HG03378 (cell line): Measurements from ENCODE around the gene METTL27.
"Not testable (repeated sequence)": the region's sequence is repeated elsewhere in the genome, so short reads cannot be mapped to it uniquely, and the experiment has no call there.

ENCODE experiments used
- ATAC-seq: cut with Tn5 transposase; IDR thresholded peaks from one replicate; pipeline ENCODE4 v1.9.1; 2021; ENCODE audit warnings: mild to moderate bottlenecking, moderate library complexity; ENCODE audit not compliant: unreplicated experiment

Gene METTL27

GRCh38 chr7:73869011-73869798 lies 26.9 kb upstream of the METTL27 start:
- no peak for ATAC-seq

- no peak for ATAC-seq
Measured at GRCh38 chr7:73866446-73866767, 24.1 kb upstream of the METTL27 start.

- no peak for ATAC-seq
Measured at GRCh38 chr7:73865738-73866445, 23.6 kb upstream of the METTL27 start.

DNA sequence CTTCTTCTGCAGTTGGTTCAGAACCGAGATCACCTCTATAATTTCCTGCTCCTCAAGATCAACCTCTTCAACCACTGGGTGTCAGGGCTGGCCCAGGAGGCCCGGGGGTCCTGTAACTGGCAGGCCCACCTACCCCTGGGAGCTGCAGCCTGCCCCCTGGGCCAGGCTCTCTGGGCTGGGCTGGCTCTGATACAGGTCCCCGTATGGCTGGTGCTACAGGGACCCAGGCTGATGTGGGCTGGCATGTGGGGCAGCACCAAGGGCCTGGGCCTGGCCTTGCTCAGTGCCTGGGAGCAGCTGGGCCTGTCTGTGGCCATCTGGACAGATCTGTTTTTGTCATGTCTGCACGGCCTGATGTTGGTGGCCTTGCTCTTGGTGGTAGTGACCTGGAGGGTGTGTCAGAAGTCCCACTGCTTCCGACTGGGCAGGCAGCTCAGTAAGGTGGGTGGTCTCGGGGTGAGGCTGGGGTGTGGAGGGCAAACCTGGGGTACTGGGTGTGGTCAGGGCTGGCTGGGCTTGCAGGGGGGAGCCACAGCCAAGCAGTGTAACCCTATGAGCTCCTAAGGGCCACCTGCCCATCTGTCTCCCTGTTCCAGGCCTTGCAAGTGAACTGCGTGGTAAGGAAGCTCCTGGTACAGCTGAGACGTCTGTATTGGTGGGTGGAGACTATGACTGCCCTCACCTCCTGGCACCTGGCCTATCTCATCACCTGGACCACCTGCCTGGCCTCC lies 22.8 kb upstream of the METTL27 start:
- no peak for ATAC-seq

DNA sequence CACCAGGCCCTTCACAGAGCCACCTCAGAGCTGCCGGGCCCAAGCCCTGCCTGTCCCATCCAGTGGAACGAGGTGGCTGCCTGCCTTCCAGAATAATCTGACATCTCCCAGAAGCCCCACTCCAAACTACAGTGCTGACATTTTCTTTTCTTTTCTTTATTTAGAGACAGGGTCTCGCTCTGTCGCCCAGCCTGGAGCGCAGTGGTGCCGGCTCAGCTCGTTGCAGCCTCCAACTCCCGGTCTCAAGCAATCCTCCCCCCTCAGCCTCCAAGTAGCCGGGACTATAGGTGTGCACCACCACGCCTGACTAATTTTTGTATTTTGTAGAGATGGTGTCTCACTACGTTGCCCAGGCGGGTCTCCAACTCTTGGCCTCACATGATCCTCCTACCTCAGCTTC lies 19.0 kb upstream of the METTL27 start:
- no peak for ATAC-seq

DNA sequence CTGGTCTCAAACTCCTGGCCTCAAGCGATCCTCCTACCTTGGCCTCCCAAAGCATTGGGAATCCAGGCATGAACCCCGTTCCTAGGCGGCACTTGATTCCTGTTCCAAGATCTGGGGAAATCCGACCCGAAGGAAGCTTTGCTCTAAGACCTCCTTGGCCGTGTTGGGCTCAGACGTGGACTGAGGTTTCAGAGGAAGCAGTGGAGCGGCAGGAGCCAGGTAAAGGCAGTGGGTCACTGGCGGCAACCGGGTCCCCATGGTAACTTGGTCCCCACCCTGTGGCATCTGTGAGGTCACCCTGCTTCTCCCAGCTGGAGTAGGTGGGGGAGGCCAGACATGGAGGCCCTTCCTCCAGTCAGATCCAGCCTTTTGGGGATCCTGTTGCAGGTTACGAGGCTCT lies 18.5 kb upstream of the METTL27 start, which contains the start of gene TMEM270:
Gene TMEM270, plus strand, starts transcription at position 301 of the 400 bp plus-strand sequence. Its CDS starts 36 bp downstream, at position 337.
- ATAC-seq = no peak

DNA sequence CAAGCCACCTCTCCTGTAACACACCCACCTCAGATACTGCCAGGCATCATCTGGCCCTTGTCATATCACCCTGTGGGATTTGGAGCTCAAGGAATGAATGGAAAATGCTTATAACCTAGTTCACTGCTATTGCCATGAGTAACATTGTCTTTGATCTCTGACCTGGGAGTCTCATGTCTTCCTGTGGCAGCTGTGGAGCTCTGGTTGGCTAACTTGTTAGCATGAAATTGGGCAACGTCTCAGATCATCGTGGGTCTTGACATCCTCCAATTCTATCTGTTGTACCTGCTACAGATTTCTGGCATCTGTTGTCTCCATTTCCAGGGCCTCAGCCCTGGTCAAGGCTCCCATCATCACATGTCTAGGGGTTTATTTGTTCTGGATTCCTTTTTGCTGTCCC lies 16.5 kb upstream of the METTL27 start:
- no peak for ATAC-seq

DNA sequence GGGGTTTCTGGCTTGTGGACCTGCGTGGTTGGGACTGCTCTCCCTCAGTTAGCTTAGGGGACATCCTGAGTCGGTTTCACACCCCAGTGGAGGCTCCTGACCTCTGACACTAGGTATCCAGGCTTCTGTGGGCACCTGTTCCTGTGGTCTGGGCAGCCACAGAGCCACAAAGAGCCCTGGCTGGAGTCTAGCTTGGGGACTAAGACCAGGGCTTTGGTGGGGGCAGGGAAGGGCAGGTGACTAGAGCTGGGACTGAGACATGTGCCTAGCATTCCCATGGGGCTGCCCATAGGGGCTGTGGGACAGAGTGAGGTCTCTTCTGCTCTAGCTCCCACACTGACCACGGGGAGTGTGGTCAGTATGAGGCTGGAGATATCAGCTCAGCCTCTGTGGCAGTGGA lies 14.6 kb upstream of the METTL27 start:
- ATAC-seq = no peak

DNA sequence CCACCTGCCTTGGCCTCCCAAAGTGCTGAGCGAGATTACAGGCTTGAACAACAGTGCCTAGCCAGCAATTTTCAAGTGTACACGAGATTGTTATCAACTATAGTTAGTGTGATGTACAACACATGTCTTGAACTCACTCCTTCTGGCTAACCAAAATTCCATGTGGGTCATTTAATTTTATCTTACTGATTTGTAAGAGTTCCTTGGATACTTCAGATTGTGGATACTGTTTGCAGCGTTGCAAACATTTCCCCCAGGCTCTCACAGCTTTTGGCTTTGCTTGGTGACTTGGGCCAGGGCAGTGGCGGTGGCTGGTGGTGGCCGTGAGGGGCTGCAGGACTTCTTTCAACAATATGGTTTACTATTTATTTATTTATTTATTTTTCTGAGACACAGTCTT lies 10.2 kb upstream of the METTL27 start:
- ATAC-seq = no peak

DNA sequence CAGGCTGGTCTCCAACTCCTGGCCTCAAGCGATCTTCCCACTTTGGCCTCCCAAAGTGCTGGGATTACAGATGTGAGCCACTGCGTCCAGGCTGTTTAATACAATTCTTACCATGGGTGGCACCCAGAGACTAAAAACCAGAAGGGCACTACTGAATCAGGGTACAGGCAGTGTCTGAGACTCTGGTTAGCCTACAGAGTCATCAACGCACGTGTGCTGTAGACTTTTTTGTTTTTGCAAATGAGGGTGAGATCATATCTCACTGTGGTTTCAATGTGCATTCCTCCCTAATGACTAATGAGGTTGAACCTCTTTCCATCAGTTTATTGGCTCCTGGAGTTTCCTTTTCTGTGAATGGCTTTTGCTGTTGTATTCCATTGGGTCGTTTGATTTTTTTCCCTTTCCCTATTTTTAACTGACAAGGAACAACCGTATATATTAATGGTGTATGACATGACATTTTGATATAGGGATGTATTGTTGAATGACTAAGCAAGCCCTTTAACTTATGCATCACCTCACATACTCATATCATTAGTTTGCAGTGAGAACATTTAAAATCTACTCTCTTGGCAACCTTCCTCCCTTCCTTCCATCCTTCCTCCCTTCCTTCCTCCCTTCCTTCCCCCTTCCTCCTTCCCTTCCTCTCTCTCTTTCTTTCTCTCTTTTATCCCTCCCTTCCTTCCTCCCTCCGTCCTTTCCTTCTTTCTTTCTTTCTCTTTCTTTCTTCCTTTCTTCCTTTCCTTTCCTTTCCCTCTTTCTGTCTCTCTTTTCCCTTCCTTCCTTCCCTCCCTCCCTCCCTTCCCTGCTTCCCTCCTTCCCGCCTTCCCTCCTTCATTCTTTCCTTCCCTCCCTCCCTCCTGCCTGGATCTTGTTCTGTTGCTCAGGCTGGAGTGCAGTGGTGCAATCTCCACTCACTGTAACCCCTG lies 9.4 kb upstream of the METTL27 start:
- peak; percentile 93 for ATAC-seq

- ATAC-seq = no peak
Measured at GRCh38 chr7:73850781-73851207, 8.5 kb upstream of the METTL27 start.

GRCh38 chr7:73847941-73848723 lies 5.8 kb upstream of the METTL27 start:
- ATAC-seq = no peak

GRCh38 chr7:73845701-73846195 lies 3.4 kb upstream of the METTL27 start:
- ATAC-seq = not testable (repeated sequence)

DNA sequence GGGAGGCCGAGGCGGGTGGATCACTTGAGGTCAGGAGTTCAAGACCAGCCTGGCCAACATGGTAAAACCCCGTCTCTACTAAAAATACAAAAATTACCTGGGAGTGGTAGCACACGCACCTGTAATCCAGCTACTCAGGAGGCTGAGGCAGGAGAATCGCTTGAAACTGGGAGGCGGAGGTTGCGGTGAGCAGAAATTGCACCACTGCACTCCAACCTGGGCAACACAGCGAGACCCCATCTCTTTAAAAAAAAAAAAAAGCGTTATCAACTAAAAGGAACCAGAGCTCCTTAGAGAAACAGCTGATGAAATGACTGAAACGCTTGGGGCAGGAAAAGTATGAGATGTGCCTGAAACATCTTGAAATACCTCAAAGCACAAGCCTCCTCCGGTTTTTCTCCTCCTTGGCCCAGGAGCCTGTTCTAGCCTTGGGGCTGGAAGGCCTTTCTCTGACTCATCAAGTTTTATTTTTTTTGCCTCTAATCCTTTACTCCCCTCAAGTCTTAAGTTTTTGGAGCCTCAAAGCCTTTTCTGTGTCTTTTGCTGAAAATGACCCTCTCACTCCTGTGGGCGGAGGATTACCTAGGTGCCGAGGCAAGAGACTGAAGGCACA lies 2.6 kb upstream of the METTL27 start:
- no peak for ATAC-seq

- no peak for ATAC-seq
Measured at GRCh38 chr7:73844131-73844547, 1.8 kb upstream of the METTL27 start.

DNA sequence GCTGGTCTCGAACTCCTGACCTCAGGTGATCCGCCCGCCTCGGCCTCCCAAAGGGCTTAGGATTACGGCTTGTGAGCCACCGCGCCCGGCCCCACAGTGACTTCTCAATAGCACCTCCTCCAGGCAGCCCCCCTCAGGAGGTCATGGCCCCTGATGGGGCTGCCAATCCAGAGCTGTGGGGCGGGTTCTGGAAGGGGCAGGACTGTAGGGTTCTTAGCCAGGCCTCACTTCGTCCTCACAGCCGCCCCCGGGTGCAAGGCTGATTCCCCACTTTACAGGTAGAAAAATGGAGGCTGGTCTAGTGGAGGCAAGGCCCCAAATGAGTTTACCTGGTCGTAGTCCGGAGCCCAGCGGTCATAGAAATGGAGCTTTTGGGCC lies 638 bp downstream of the METTL27 start:
- no peak for ATAC-seq

GRCh38 chr7:73840715-73841379 lies 1.5 kb downstream of the METTL27 start:
- no peak for ATAC-seq
